Measurements from ENCODE around the gene TRHDE. TPM values are rescaled to one million over a fixed set of nuclear protein-coding genes. Genes with fewer than 3 reads are reported as not detected.
"Not testable (repeated sequence)": the region's sequence is repeated elsewhere in the genome, so short reads cannot be mapped to it uniquely, and the experiment has no call there.

The TRHDE gene
- total RNA-seq, 1 donor from 2014 or later, result 0.87 TPM

DNA sequence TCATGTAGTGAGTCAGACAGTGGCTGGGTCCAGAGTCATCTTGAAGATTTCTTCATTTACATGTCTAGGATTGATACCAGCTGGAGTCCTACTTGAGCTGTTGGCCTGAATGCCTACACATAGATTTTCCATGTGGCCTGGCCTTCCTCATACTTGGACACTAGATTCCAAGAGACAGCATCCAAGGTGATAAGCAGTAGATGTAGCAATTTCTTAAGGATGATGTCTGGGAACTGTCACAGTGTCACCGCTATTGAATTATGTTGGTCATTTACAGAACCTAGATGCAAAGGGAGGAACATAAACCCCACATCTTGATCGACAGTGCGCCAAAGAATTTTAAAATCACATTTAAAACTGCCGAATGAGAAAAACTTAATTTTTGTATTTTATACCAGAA, 412.3 kb downstream of the TRHDE start:
- Mint-ChIP-seq H3K27me3 (ENCODE audit: low read depth) (peaks cover 1% of the 10 kb centered on the region), H3K36me3 (ENCODE audit: low read depth) (no peaks in the 10 kb centered on the region), H3K27ac (ENCODE audit: unreplicated experiment) (no peak overlapping the region), H3K9me3 (ENCODE audit: low read depth) (no peaks in the 10 kb centered on the region), H3K4me3 (ENCODE audit: unreplicated experiment) (no peak overlapping the region), H3K4me1 (ENCODE audit: low read depth) (no peaks in the 10 kb centered on the region)
- TF ChIP-seq, protein P1, sequence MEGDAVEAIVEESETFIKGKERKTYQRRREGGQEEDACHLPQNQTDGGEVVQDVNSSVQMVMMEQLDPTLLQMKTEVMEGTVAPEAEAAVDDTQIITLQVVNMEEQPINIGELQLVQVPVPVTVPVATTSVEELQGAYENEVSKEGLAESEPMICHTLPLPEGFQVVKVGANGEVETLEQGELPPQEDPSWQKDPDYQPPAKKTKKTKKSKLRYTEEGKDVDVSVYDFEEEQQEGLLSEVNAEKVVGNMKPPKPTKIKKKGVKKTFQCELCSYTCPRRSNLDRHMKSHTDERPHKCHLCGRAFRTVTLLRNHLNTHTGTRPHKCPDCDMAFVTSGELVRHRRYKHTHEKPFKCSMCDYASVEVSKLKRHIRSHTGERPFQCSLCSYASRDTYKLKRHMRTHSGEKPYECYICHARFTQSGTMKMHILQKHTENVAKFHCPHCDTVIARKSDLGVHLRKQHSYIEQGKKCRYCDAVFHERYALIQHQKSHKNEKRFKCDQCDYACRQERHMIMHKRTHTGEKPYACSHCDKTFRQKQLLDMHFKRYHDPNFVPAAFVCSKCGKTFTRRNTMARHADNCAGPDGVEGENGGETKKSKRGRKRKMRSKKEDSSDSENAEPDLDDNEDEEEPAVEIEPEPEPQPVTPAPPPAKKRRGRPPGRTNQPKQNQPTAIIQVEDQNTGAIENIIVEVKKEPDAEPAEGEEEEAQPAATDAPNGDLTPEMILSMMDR (IDR thresholded peaks at IDR 0.05), result no peak
- no peak for DNase-seq (ENCODE audit: low spot score)

DNA sequence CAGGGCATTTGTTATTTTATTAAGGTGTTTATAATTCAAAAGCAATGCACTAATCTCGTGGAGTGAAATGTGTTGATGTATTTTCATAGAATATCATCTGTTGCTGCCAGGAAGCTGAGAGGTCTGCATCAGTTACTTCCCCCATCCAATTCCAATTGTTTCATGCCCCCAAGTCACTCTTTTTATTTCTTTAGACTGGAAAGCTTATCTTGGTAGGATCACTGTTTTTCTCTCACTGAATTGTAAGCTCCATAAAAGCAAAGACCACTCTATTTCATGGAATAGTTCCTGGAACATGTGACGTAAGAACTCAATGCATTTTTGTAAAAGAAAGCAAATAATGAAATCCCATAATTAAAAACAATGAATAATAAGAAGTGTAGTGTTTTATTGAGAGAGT, 420.2 kb downstream of the TRHDE start:
- no peaks in the 10 kb centered on the region for H3K4me1 Mint-ChIP-seq (ENCODE audit: low read depth)
- H3K9me3 Mint-ChIP-seq (ENCODE audit: low read depth), result peaks cover 1% of the 10 kb centered on the region
- H3K27ac Mint-ChIP-seq (ENCODE audit: unreplicated experiment), result no peak overlapping the region
- no peak for DNase-seq (ENCODE audit: low spot score)
- H3K4me3 Mint-ChIP-seq (ENCODE audit: unreplicated experiment), result no peak overlapping the region
- no peaks in the 10 kb centered on the region for H3K36me3 Mint-ChIP-seq (ENCODE audit: low read depth)
- TF ChIP-seq, protein P1 (IDR thresholded peaks at IDR 0.05), result no peak
- no peaks in the 10 kb centered on the region for H3K27me3 Mint-ChIP-seq (ENCODE audit: low read depth)

DNA sequence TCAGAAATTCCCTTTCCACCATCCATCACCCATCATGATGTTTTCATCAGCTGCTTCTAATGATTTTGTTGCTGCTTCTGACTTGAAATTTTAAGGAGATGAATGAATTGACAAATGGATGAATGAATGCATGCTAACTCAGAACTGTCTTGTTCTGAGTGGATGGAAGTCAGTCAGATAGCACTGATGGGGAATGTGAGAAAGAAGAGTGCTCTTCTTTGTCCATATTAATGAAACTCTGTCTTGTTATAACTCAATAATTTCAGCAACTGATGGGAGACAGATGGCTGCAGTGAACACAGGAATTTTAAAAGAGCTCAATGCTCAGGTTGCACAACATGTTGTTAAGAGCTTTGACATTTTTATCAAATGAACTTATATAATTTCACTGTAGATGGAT, 422.0 kb downstream of the TRHDE start:
- no peak for DNase-seq (ENCODE audit: low spot score)
- no peaks in the 10 kb centered on the region for H3K36me3 Mint-ChIP-seq (ENCODE audit: low read depth)

DNA sequence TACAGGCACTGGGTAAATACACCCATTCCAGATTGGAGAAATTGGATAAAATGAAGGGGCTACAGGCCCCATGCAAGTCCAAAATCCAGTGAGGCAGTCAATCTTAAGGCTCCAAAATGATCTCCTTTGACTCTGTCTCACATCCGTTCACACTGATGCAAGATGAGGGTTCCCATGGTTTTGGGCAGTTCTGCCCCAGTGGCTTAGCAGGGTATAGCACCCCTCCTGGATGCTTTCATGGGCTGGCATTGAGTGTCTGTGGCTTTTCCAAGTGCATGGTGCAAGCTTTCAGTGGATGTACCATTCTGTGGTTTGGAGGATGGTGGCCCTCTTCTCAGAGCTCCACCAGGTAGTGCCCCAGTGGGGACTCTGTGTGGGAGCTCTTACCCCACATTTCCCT, 427.2 kb downstream of the TRHDE start:
- DNase-seq (ENCODE audit: low spot score), result no peak
- H3K27ac Mint-ChIP-seq (ENCODE audit: unreplicated experiment), result no peak overlapping the region
- H3K36me3 Mint-ChIP-seq (ENCODE audit: low read depth), result no peaks in the 10 kb centered on the region
- no peaks in the 10 kb centered on the region for H3K4me1 Mint-ChIP-seq (ENCODE audit: low read depth)
- H3K9me3 Mint-ChIP-seq (ENCODE audit: low read depth), result peaks cover 11% of the 10 kb centered on the region
- TF ChIP-seq, protein P1 (IDR thresholded peaks at IDR 0.05), result no peak
- H3K27me3 Mint-ChIP-seq (ENCODE audit: low read depth), result no peaks in the 10 kb centered on the region
- H3K4me3 Mint-ChIP-seq (ENCODE audit: unreplicated experiment), result no peak overlapping the region

More for the DNA sequence above, 422.0 kb downstream of the TRHDE start:
- Mint-ChIP-seq H3K27ac (ENCODE audit: unreplicated experiment) (no peak overlapping the region), H3K9me3 (ENCODE audit: low read depth) (peaks cover 4% of the 10 kb centered on the region), H3K27me3 (ENCODE audit: low read depth) (no peaks in the 10 kb centered on the region), H3K4me3 (ENCODE audit: unreplicated experiment) (no peak overlapping the region), H3K4me1 (ENCODE audit: low read depth) (no peaks in the 10 kb centered on the region)
- TF ChIP-seq, protein P1 (IDR thresholded peaks at IDR 0.05), result no peak

DNA sequence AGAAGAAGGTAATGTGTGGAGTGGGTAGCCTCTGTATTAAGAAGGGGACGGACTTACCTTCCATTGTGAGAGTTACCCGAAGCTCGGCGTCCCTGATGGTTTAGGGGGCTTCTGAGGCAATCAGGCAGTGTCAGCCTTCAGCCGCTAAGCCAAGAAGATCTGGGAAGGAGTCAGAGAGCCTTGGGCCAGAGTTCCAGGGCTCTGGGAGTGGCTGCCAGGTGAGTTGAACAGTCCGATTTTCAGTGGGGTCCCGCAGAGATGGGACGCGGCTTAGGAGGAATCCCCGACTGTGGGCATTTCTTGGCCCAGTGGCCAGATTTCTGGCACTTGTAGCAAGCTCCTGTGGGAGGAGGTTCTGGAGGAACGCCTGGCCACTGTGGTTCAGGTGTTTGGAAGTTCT, 439.9 kb downstream of the TRHDE start:
- H3K4me1 Mint-ChIP-seq (ENCODE audit: low read depth); H3K27ac Mint-ChIP-seq (ENCODE audit: unreplicated experiment); H3K4me3 Mint-ChIP-seq (ENCODE audit: unreplicated experiment); H3K27me3 Mint-ChIP-seq (ENCODE audit: low read depth); H3K9me3 Mint-ChIP-seq (ENCODE audit: low read depth); DNase-seq (ENCODE audit: low spot score); H3K36me3 Mint-ChIP-seq (ENCODE audit: low read depth): not testable (repeated sequence)

DNA sequence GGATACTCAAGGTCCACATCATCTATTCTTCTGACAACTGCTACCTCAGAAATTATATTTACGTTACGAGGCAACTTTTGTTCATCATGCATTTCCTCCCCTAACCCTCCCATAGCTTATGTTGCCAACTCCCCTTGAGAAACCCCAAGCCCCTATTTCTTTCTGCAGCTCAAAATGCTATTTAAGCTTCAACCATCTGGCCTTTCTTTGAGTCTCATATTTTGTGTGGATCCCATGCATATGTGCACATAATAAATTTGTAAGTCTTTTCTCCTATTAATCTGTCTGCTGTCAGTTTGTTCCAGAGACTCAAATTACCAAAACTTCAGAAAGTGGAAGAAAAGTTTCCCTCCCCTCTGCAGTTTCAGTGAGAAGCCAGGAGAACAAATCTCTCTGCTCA, 444.1 kb downstream of the TRHDE start:
- H3K36me3 Mint-ChIP-seq (ENCODE audit: low read depth), result no peaks in the 10 kb centered on the region
- no peak overlapping the region for H3K4me3 Mint-ChIP-seq (ENCODE audit: unreplicated experiment)
- no peak overlapping the region for H3K27ac Mint-ChIP-seq (ENCODE audit: unreplicated experiment)
- H3K9me3 Mint-ChIP-seq (ENCODE audit: low read depth), result no peaks in the 10 kb centered on the region
- no peaks in the 10 kb centered on the region for H3K4me1 Mint-ChIP-seq (ENCODE audit: low read depth)
- H3K27me3 Mint-ChIP-seq (ENCODE audit: low read depth), result peaks cover 5% of the 10 kb centered on the region
- DNase-seq (ENCODE audit: low spot score), result no peak
- TF ChIP-seq, protein P1 (IDR thresholded peaks at IDR 0.05), result no peak

All from chondrocyte (in vitro differentiated cells).